GM21381 (cell line): ENCODE data around the gene GPR162.

Experiments used
- ATAC-seq: cut with Tn5 transposase; IDR thresholded peaks from one replicate; pipeline ENCODE4 v1.9.1; 2021; ENCODE audit warnings: mild to moderate bottlenecking, moderate library complexity; ENCODE audit not compliant: unreplicated experiment

Gene GPR162

GRCh38 chr12:6822426-6823135 is 960 bp downstream of the GPR162 start:
- ATAC-seq: no peak

- ATAC-seq: no peak
These were observed 1.8 kb downstream of the GPR162 start for GRCh38 chr12:6823182-6824084.

- ATAC-seq: no peak
These were observed 2.6 kb downstream of the GPR162 start for GRCh38 chr12:6824085-6824775.

- ATAC-seq: no peak
These were observed 3.3 kb downstream of the GPR162 start for GRCh38 chr12:6824901-6825381.

- no peak for ATAC-seq
These were observed 3.9 kb downstream of the GPR162 start for GRCh38 chr12:6825398-6826124.

- ATAC-seq: no peak
These were observed 4.6 kb downstream of the GPR162 start for GRCh38 chr12:6826125-6826733.

GRCh38 chr12:6826734-6827436 is 5.3 kb downstream of the GPR162 start:
- no peak for ATAC-seq

GRCh38 chr12:6827437-6827911 is 5.9 kb downstream of the GPR162 start:
- no peak for ATAC-seq

GRCh38 chr12:6827982-6828780 is 6.6 kb downstream of the GPR162 start, which contains the start of gene P3H3:
TSS of gene P3H3 (plus strand) at chr12:6828407. CDS start at chr12:6828441, 34 bp downstream.
- ATAC-seq: no peak

- ATAC-seq: no peak
These were observed 7.3 kb downstream of the GPR162 start for GRCh38 chr12:6828781-6829535.

GRCh38 chr12:6829536-6830220 is 8.1 kb downstream of the GPR162 start:
- ATAC-seq: no peak

- no peak for ATAC-seq
These were observed 8.8 kb downstream of the GPR162 start for GRCh38 chr12:6830286-6830890.

- ATAC-seq: no peak
These were observed 9.4 kb downstream of the GPR162 start for GRCh38 chr12:6830999-6831398.

- no peak for ATAC-seq
These were observed 9.9 kb downstream of the GPR162 start for GRCh38 chr12:6831450-6831995.

GRCh38 chr12:6832125-6832524 is 10.5 kb downstream of the GPR162 start:
- no peak for ATAC-seq

- ATAC-seq: no peak
These were observed 11.7 kb downstream of the GPR162 start for GRCh38 chr12:6833189-6833890.
